NCI-H345 treated with DMSO at 0.1 percent for 48 hours (cell line): ENCODE measurements around the gene SYCP3.
A peak's percentile ranks its signal among the peaks of the same experiment; 100 is the strongest.

Experiments used
- DNase-seq: peaks from one replicate; lab custom pipeline; 2025; ENCODE audit not compliant: unreplicated experiment; lab: John Stamatoyannopoulos, UW

The SYCP3 gene

DNA sequence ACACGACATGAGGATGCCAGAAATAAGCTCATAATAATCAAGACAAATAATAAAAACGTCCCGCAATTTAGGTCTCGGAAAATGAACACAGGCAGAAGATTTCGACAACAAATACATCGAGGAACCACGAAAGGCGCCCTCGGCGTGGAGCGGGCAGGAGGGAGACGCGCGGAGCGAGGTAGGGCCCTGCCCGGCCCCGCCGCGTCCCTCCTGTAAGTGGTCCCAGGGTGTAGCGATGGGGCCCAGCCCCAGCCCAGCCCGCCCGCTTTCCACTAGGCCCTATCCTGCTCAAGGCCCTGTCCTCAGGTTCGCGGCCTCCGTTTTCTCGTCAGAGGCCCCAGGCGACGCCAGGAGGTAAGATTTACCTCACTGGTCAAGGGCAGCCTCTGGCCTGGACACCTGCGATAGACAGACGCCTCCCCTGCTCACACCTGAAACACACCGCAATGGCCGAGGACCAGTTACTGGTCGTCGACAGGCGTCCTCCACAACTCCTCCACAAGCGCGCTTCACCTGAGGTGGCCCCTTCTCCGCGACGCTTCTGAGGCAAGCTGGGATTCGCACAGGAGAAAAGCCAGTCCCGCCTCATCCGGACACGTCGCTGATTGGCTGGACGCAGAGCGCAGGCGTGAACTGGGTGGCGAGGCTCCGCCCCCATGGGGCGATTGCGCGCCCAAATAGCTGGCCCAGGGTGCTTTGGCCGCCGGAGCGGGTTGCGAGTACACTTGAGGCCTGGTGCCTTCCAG, at the start of gene SYCP3:
TSS of gene SYCP3 (minus strand) at position 543 of the 746 bp plus-strand sequence. CDS start 1,527 bp downstream, outside the sequence.
- DNase-seq, result no peak

DNA sequence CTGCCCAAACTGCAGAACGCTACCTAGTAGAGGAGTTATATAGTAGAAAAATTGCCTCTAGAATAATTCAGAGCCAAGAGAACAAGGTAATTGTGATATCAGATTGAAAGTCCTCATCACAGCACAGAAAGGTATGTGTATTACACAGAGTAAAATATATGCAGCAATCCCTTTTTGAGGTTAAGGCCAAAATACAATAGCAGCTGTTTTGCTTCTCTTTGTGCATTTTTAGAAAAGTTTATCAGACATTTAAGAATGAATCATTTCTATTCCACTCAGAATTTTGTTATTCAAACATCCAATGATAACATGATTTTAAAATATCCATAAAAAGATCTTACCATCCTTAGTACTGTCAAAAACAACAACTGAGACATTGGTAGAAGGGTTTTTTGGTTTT, 46.4 kb upstream of the SYCP3 start:
- DNase-seq, result no peak

DNA sequence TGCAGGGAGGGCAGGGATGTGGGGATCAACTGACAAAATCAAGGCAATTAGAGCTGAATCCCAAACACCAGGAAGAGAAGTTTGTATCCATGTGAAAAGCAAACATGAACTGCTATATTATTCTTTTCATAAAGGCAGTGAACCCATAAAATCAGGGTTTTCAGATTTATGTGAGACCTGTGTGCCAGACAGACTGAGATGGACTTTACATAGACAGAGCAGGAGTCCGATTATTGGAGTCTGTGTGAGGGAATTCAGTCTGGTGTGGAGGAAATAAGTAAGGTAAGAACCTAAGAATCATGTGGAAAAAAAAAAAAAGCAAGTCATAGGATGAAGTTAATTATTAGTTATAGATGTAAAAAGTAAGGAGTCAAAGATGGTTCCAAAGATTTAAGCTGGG, 45.1 kb upstream of the SYCP3 start:
- DNase-seq, result no peak

DNA sequence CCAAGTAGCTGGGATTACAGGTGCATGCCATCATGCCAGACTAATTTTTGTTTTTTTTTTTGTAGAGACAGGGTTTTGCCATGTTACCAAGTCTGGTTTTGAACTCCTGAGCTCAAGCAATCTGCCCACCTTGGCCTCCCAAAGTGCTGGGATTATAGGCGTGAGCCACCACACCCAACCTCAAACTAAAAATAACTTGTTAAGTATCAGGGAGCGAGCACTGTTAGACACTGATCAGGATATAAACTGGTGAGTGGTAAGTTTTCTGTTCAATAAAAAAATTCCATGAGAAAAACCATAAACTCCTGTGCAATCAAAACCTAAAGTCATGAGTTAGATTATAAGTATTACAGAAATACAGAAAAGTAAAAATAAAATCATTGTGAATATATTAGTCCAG, 44.6 kb upstream of the SYCP3 start:
- DNase-seq, result no peak

DNA sequence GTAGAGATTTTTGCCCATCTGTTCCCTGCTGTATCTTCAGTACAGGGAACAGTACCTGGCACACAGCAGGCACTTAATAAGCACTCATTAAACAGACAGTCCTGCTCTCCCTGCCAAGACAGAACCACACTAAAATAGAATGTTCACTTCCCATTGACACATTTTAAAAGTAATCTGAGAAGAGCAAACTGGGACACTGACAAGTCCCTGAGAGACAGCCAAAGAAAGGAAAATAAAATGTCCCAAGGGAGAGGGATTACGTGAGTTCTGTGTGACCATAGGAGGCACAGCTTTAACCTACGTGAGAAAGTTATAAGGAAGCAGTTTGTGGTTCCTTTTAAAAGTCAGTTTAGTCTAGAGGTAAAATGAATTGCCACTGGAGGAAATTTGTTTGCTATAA, 43.9 kb upstream of the SYCP3 start:
- no peak for DNase-seq

DNA sequence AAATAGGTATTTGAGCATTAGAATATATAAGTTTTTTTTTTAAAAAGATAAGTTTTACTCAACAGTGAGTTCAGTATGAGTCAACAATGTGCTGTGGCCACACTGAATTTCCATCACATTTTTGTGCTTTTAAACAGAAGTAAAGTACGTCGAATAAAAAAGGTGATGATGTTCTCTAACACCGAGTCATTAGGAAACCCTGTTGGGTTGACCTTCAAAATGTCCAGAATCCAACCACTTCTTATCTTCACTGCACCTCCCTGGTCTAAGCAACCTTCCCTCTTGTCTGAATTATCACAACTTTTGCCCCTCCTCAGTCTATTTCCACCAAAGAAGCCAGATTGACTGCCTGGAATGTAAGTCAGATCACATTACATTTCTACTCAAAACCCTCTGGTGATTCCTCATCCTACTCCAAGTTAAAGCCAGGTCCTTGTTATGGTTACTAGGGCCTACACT, 43.0 kb upstream of the SYCP3 start:
- DNase-seq, result no peak

DNA sequence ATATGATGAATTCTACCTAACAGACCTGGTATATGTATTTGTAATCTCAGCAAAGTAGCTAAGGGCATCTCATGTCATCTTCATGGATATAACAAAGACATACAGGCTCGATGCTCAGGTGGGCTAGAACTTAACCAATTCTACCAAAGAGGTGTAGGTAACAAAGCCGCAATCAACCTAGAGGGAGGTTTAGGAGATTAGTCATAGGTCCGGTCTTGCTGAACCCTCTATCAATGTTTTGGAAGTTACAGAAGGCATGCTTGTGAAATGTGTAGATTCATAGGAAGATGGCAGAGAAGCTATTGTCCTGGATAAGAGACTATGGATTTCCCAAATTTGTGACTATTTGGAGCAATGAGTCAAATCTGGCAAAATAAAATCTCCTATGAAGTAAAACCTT, 42.6 kb upstream of the SYCP3 start:
- no peak for DNase-seq

DNA sequence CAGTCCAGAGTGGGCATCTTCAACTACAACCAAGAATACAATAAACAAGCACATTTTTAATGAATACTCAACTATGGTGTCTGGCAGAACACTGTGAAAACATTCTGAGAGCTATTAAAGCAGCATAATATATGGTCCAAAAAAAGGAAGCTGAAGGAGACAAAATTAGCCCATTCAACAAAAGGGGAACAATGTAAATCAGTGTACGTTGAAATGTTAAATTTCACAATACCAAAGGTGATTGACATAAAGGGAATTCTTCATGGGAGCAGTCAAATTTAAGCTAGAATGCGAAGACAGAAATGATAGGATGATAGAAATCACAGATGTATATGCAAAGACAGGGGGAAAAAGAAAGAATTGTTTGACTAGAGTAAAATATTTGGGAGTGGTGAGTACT, 41.3 kb upstream of the SYCP3 start:
- DNase-seq, result no peak

DNA sequence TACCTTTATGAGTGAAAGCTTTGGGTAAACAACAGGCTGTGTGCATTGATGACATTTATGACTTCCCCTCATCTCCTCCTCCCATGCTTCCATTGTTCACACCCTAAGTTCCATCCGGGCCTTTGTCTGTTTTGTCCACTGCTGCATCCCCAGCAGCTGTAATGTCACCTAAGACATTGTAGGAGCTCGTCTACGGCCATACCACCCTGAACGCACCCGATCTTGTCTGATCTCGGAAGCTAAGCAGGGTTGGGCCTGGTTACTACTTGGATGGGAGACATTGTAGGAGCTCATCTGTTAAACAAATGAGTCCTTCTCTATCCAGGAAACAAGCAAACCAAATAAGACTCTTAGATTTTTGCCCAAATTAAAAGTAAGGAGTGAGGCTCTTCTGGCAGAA, 40.4 kb upstream of the SYCP3 start:
- no peak for DNase-seq

DNA sequence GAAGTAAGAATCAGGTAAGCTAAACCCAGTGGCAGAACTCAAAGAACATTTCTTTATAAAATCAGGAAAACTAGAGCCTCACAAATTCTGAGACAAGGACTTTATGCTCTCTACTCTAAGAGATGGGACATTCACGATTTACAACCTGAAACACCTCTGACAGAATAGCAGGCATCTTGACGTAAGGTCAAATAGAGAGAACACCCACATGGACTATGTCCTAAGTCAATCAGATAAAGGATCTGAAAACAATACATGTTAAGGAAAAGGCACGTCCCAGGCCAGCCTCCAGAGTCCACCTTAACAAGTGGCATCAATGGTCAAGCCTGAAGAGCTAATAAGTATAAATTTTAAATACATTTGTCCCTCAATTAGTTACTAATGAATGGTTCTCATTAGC, 39.9 kb upstream of the SYCP3 start:
- no peak for DNase-seq

DNA sequence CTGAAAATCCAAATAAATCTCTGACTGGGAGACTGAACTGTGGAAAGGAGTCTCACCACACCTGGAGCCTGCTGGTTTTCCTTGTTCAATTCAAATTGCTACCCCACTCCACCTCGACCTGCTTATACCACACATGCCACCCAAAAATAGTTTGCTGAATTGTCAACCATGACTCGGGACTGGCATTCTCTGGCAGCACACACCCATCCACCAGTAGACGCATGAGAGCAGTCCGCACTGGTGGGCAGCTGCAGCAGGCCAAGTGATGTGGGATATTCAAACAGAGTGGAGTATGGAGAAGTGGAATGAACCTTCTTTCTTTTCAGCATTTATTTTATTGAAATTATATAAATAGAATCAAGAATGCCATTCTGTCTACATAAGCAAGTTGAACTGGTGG, 38.7 kb upstream of the SYCP3 start:
- DNase-seq, result no peak

DNA sequence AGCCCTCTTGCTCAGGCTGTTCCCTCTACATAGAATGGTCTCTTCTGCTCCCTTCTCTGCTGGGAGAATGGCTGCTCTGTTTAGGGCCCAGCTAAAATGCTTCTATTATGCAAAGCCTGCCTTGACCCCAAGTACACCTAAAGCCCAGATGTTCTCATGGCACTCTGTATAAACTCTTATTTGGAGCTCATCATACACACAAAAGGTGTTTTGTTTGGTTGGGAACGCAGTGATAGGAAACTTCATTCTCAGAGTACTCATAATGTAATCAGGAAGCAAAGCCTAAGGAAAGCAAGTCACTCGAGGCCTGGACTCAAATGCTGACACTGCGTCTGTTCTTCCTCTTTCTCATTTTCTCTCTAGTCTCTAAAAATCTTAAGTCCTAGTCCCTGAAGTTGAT, 38.2 kb upstream of the SYCP3 start:
- DNase-seq, result no peak

DNA sequence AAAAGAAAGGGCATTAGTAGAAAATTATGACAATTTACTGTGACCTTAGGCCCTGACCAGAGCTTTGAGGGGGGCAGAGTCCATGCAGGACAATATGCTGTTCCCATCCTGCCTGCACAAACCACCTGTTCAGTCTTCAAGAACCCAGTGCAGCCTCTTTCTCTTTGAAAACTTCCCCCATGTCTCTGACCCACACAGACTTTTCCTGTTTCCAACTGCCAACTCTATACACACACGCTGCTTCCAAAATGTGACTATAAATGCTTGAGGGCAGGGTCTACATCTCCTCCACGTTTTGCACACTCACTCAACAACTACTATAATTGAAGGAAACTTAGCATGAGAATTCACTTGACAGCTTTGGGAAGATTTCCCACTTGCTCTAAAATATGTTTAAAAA, 36.6 kb upstream of the SYCP3 start:
- DNase-seq, result no peak

DNA sequence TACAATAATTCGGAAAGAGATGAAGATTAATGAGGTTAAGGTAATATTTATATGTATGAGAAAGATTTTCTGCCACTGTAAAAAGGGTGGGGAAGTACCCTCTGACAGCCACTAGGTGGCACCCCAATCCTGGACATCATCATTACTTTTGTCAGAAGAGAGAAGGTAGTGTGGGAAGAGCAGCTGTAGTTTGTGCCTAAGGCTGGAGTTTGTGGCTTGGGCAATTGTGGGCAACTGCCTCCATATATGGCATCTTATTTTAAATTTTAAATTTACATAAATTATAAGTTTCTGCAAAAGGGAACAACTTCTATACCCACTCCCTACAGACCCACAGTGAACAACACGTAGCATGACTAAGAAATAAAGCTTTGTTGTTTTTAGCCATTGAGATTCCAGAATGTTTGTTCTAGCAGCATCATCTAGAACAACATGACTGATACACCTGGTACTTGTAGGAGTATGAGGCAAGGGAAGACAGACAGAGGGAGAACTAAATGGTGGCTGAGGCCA, 34.4 kb upstream of the SYCP3 start:
- peak; percentile 35 for DNase-seq

DNA sequence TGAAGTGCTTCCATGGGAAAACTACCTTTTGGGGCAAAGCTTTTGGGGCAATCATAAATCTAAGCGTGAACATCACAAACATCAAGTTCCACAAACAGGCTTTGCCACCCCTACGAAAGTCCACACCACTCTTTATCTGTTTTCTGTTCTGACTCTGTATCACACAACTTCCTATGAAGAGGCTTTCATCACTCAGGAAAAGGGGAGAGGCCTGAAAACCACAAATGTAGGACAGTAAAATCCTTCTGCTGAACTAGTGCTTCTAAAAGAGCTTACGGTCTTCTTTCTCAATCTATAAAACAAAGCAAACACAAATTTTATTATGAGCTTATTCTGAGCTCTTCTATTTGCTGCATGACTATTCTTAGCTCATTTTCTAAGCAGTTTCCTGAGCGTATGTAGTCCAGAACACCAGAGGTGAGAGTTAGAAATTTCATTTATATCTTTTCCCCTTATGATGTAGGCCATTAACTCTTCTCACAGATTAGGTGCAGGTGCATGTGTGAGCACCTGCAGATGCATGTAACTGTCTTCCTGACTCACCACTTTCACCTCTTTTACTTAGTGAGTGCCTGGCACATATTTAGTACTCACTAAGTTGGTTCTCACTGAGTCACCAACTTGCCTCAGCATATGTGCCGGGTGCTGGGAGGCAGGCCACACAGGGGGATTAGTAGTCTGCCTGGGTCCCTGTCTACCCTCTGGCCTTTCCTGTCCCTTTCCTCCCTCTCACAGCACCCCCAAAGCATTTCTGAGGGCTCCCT, 32.9 kb upstream of the SYCP3 start:
- no peak for DNase-seq

DNA sequence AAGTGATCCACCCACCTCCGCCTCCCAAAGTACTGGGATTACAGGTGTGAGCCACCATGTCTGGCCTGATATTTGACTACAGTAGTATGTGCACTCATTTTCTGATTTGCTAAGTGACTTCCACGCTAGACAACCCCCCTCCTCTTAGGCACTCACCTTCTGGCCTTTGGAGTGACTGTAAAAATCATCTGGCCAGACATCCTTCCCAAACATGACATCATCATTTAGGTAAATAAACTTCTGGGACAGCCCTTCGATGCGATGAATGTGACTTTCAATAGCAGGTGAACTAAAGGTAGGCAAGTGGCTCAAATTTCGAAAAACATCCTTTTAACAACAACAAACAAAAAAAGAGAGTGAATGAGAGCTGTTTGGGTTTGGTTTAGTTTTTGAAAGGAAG, 30.6 kb upstream of the SYCP3 start:
- DNase-seq, result no peak

DNA sequence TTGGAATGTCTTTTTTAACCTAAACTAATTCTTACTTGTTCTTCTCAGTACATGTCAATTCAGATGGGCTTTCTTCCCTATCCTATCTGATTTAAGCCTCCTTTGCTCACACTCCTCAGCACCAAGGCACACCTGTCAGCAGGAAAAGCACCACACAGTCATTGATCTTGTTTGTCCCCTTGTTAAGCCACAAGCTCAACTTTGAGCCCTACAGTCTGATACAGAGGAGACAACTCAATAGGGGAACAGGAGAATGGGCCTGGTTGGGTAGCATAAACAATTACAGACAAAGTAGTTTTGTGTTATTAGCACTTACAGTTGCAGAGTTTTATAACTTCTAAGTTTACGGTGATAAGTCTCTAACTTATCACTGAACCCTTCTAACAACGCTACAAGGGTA, 29.5 kb upstream of the SYCP3 start:
- no peak for DNase-seq

DNA sequence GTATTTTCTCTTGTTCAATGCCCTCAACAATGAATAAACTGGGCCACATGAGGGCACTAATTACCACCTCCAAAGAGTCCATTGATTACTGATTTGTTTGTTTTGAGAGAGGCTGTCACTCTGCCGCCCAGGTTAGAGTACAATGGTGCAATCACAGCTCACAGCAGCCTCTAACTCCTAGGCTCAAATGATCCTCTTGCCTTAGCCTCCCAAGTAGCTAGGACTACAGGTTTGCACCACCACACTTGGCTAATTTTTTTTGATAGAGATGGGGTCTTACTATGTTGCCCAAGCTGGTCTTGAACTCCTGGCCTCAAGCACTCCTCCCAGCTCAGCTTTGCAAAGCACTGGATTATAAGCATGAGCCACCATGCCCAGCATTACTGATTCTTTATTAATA, 28.3 kb upstream of the SYCP3 start:
- DNase-seq, result no peak

DNA sequence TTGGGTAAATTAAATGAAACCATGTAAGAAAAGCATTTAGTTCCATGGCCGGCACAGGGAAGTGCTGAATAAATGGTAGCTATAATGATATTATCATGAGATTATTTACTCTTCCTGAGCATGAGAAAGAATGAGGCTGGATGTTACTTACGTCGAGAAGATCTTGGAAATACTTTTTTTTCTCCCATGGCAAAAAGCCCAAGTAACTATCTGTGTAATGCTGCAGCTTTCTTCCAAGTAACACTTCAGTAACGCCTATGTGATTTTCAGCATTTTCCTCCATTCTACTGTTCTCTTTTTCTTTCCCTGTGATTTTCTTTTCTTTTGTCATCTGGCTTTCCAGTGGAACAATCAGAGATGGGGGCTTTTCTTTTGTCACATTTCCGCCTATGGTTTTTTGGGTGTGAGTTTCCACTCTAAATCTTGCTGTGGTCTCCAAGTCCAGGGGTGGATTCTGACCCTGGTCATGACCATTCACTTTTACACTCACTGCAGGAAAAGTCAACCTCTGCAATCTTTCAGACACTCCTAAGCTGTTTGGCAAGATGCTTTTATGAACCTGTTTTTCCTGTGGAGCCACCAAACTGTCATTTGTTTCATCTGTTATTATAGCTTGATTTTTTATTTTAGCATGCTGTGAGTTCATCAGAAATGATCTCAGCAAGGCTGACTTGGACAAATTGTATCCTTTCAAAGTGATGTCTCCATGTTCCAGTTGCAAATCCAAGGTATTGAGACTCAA, 25.0 kb upstream of the SYCP3 start:
- DNase-seq, result no peak

DNA sequence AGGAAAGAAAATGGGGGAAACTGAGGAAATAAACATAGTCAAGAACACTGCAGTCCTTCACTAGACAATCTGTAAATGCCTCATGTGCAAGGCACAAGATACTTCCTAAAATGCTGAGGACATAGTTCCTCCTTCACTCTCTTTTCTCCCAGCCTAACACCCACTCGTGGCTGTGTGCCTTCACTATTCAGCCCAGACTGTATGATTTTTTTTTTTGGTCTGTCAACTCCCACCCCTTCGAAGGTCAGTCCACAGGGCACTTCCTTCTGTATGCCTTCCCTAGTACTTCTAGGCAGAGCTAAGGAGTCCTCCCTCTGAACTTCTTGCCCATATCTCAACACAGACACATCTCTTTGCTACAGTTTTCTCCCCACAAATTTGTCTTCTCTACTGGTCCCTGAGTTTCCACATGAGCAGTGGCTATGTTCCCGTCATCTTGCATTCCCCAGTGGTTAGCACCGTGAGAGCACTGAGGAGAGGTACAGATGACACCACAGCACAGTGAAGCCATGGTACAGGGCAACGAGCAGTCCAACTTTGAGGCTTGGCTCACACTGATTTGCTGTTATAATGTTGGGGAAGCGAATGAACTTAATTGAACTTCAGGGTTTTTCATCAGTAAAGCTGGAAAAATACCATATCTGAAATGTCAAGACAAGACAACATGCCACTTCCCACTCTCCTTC, 24.1 kb upstream of the SYCP3 start:
- DNase-seq, result no peak

DNA sequence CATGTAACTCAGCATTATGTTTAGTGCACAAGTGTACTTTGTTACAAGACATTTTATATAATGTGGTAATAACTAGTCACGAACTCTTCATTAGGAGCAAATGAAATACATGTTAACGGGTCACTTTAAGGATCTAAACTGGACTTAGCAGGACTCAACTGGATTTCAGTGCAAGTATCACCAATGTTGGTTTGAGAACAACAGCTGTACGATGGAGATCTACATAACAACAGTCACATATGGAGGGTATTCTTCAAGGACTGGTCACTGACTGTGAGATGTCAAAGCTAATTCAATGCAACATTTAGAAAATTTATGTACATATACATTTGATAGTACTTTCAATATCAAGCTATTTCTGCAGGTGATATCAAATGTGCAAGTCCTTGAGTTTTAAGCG, 22.5 kb upstream of the SYCP3 start:
- no peak for DNase-seq
